PC-9 (cell line): ENCODE data around the gene FCAMR.

ENCODE experiments used
- CTCF ChIP-seq: fragments of 200-600 bp; sonication (generic); conservative IDR thresholded peaks from 2 replicates; pipeline ENCODE4 v1.6.1; 2017; ENCODE audit warnings: mixed run types, antibody characterized with exemption, mild to moderate bottlenecking, moderate library complexity
- EZH2 ChIP-seq: fragments of 200-600 bp; sonication (generic); IDR thresholded peaks from 2 replicates; pipeline ENCODE4 v1.8.0; 2017; ENCODE audit warnings: antibody characterized with exemption, low read depth

GRCh38 chr1:207004931-207005830, 34.9 kb upstream of the FCAMR start:
- TF ChIP-seq CTCF (peak; percentile 71), EZH2 (no peak)
